Measurements from ENCODE around the gene PGM5. TPM values are rescaled to one million over a fixed set of nuclear protein-coding genes. Genes with fewer than 3 reads are reported as not detected.
"Not testable (repeated sequence)": the region's sequence is repeated elsewhere in the genome, so short reads cannot be mapped to it uniquely, and the experiment has no call there.

Gene PGM5
- total and polyA plus RNA-seq, 2 of the 8 experiments (the other 6 are each of a cell fraction or from before 2014, with no cell fraction given) = not detected

GRCh38 chr9:68366933-68367547 lies 10.6 kb downstream of the PGM5 start:
- H3K56ac ChIP-seq (replicated peaks; ENCODE audit: insufficient read length, low read depth, low read length); H3K23me2 ChIP-seq (ENCODE audit: low read depth, low read length); H4K91ac ChIP-seq (replicated peaks; ENCODE audit: insufficient read length, low read length); H3K4me1 ChIP-seq (replicated peaks in 1 of 4; ENCODE audit: control insufficient read depth in 3 of 4, insufficient read depth in 4 of 4, low read length in 3 of 4); H2BK120ac ChIP-seq (replicated peaks; ENCODE audit: low read depth, low read length); H3K79me2 ChIP-seq (ENCODE audit: control insufficient read depth in 1 of 2, insufficient read depth in 2 of 2, low read length in 2 of 2); H2AFZ ChIP-seq (ENCODE audit: low read length); H2BK12ac ChIP-seq (ENCODE audit: low read depth, low read length); H4K20me1 ChIP-seq (replicated peaks in 1 of 2; ENCODE audit: control insufficient read depth in 1 of 2, insufficient read depth in 2 of 2, low read length in 2 of 2); POLR2A ChIA-PET (ENCODE audit: partially characterized antibody); H3K18ac ChIP-seq (ENCODE audit: extremely low read depth, low read length); H3K27ac ChIP-seq (ENCODE audit: low read depth, low read length); H3K4me3 ChIP-seq (ENCODE audit: extremely low read depth in 1 of 4, insufficient read depth in 2 of 4, low read depth in 3 of 4, low read length in 4 of 4); H4K5ac ChIP-seq (ENCODE audit: insufficient read length, low read depth, low read length); H3K79me1 ChIP-seq (ENCODE audit: low read depth, low read length); DNase-seq (ENCODE audit: low read depth in 1 of 2, low spot score in 2 of 2); H2AK5ac ChIP-seq (ENCODE audit: low read depth, low read length); H4K8ac ChIP-seq (ENCODE audit: extremely low read depth, insufficient read depth, low read length); H3K4me2 ChIP-seq (ENCODE audit: insufficient read depth in 1 of 2, low read depth in 2 of 2, low read length in 2 of 2); H2BK20ac ChIP-seq (ENCODE audit: low read length); H3K9me3 ChIP-seq (ENCODE audit: insufficient read depth in 2 of 2, low read depth in 1 of 2, low read length in 1 of 2); H3K36me3 ChIP-seq (ENCODE audit: control insufficient read depth in 2 of 4, insufficient read depth in 4 of 4, low read length in 3 of 4); H3K9ac ChIP-seq (replicated peaks in 1 of 4; ENCODE audit: extremely low read depth in 1 of 4, low read depth in 3 of 4, low read length in 3 of 4); FAIRE-seq; H3K27me3 ChIP-seq (replicated peaks in 1 of 4; ENCODE audit: control insufficient read depth in 3 of 4, extremely low read depth in 1 of 4, insufficient read depth in 3 of 4, low read length in 3 of 4); CTCF ChIA-PET (ENCODE audit: partially characterized antibody); H3K23ac ChIP-seq (ENCODE audit: insufficient read length); H2BK5ac ChIP-seq (ENCODE audit: low read depth, low read length); H2BK15ac ChIP-seq (ENCODE audit: low read length); H3K4ac ChIP-seq (replicated peaks; ENCODE audit: insufficient read length, low read depth, low read length); H3K14ac ChIP-seq (ENCODE audit: insufficient read length): not testable (repeated sequence)
- WGBS, 2 experiments (ENCODE audit: extremely low coverage in 1 of 2, insufficient coverage in 1 of 2, insufficient read length in 1 of 2, insufficient replicate concordance in 2 of 2, low coverage in 1 of 2, low lambda C conversion rate in 2 of 2, missing lambda C conversion rate in 1 of 2) = 68% methylated on average over 8 of the region's 10 CpGs; no CpG with 5 or more reads in 1 of the 2 experiments
- TF ChIP-seq MAFK (IDR thresholded peaks at IDR 0.05; ENCODE audit: low read depth, low read length) = peak; percentile 69

GRCh38 chr9:68375789-68376188 lies 19.4 kb downstream of the PGM5 start:
- H3K14ac ChIP-seq (ENCODE audit: insufficient read length); H2BK15ac ChIP-seq (ENCODE audit: low read length); H3K4me3 ChIP-seq (ENCODE audit: extremely low read depth in 1 of 4, insufficient read depth in 2 of 4, low read depth in 3 of 4, low read length in 4 of 4); H3K9ac ChIP-seq (replicated peaks in 1 of 4; ENCODE audit: extremely low read depth in 1 of 4, low read depth in 3 of 4, low read length in 3 of 4); H3K79me2 ChIP-seq (ENCODE audit: control insufficient read depth in 1 of 2, insufficient read depth in 2 of 2, low read length in 2 of 2); H2AFZ ChIP-seq (ENCODE audit: low read length); H2AK5ac ChIP-seq (ENCODE audit: low read depth, low read length); H2BK12ac ChIP-seq (ENCODE audit: low read depth, low read length); H3K56ac ChIP-seq (replicated peaks; ENCODE audit: insufficient read length, low read depth, low read length); FAIRE-seq; H2BK20ac ChIP-seq (ENCODE audit: low read length); H3K4me2 ChIP-seq (ENCODE audit: insufficient read depth in 1 of 2, low read depth in 2 of 2, low read length in 2 of 2); H3K4me1 ChIP-seq (replicated peaks in 1 of 4; ENCODE audit: control insufficient read depth in 3 of 4, insufficient read depth in 4 of 4, low read length in 3 of 4); H3K79me1 ChIP-seq (ENCODE audit: low read depth, low read length); POLR2A ChIA-PET (ENCODE audit: partially characterized antibody); DNase-seq (ENCODE audit: low read depth in 1 of 2, low spot score in 2 of 2); H3K23ac ChIP-seq (ENCODE audit: insufficient read length); H3K18ac ChIP-seq (ENCODE audit: extremely low read depth, low read length); H3K27me3 ChIP-seq (replicated peaks in 1 of 4; ENCODE audit: control insufficient read depth in 3 of 4, extremely low read depth in 1 of 4, insufficient read depth in 3 of 4, low read length in 3 of 4); H3K27ac ChIP-seq (ENCODE audit: low read depth, low read length); H3K23me2 ChIP-seq (ENCODE audit: low read depth, low read length); H2BK5ac ChIP-seq (ENCODE audit: low read depth, low read length); H3K9me3 ChIP-seq (ENCODE audit: insufficient read depth in 2 of 2, low read depth in 1 of 2, low read length in 1 of 2); H4K5ac ChIP-seq (ENCODE audit: insufficient read length, low read depth, low read length); CTCF ChIA-PET (ENCODE audit: partially characterized antibody); H4K8ac ChIP-seq (ENCODE audit: extremely low read depth, insufficient read depth, low read length); H4K20me1 ChIP-seq (replicated peaks in 1 of 2; ENCODE audit: control insufficient read depth in 1 of 2, insufficient read depth in 2 of 2, low read length in 2 of 2); H3K36me3 ChIP-seq (ENCODE audit: control insufficient read depth in 2 of 4, insufficient read depth in 4 of 4, low read length in 3 of 4); H3K4ac ChIP-seq (replicated peaks; ENCODE audit: insufficient read length, low read depth, low read length); H2BK120ac ChIP-seq (replicated peaks; ENCODE audit: low read depth, low read length); H4K91ac ChIP-seq (replicated peaks; ENCODE audit: insufficient read length, low read length): not testable (repeated sequence)
- WGBS, 2 experiments (ENCODE audit: extremely low coverage in 1 of 2, insufficient coverage in 1 of 2, insufficient read length in 1 of 2, insufficient replicate concordance in 2 of 2, low coverage in 1 of 2, low lambda C conversion rate in 2 of 2, missing lambda C conversion rate in 1 of 2) = 82% methylated on average over 4 of the region's 4 CpGs; no CpG with 5 or more reads in 1 of the 2 experiments
